ENCODE results near the gene GALNTL6. TPM values are rescaled to one million over a fixed set of nuclear protein-coding genes. Genes with fewer than 3 reads are reported as not detected.

Gene GALNTL6
- total and polyA plus RNA-seq, 2 experiments from 2014 or later = 0.38 to 0.40 TPM

DNA sequence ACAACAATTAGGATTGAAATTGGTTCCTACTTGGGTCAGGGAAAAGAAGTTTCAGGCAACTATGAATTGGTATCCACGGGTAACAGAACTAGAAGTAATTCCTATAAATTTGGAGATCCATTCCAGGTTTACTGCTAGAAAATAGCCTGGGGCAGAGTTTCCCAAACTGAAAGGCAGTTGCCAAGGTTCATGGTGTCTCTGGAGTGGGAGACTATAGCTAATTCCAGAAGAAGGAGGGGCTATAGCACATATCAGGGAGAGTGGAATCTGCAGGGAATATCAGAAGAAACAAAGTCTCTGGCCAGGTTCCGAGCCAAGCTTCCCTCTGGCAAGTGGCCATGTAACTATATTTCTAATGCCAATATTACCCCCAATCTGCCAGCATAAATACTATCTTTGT lies 166.3 kb downstream of the GALNTL6 start (continued):
- no peak for TF ChIP-seq EZH2 (IDR thresholded peaks at IDR 0.05; ENCODE audit: low read depth, unreplicated experiment)

DNA sequence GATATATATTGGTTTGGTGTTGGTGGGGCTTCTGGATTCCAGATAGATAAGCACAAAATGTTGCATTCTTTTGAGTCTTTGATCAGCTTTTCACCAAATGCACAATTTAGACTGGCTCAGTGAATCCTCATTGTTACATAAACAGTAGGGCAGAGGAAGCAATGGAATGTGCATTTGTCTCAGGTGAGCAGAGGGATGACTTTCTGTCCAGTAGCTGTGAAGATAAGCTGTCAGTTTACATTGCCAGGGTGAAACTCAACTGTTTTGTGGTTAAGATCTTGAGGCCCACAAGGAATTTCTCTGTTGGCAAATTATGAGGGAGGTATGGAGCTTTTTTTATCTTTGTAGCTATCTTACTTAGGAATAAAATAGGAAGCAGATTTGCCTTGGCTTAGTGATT lies 168.0 kb downstream of the GALNTL6 start:
- peaks cover 9% of the 10 kb centered on the region for H3K4me1 ChIP-seq (ENCODE audit: insufficient read depth)
- H4K20me1 ChIP-seq (replicated peaks; ENCODE audit: insufficient read depth) = no peaks in the 10 kb centered on the region
- no peak overlapping the region for H3K27ac Mint-ChIP-seq
- H3K27ac ChIP-seq (ENCODE audit: low read depth) = no peak overlapping the region
- H3K36me3 Mint-ChIP-seq (ENCODE audit: low read depth) = no peaks in the 10 kb centered on the region
- no peaks in the 10 kb centered on the region for H3K36me3 ChIP-seq (ENCODE audit: insufficient read depth)
- H3K4me1 Mint-ChIP-seq = peaks cover 14% of the 10 kb centered on the region
- H3K4me3 Mint-ChIP-seq = no peak overlapping the region
- no peaks in the 10 kb centered on the region for H3K27me3 Mint-ChIP-seq (ENCODE audit: insufficient read depth, low read depth, poor library complexity)
- H3F3A ChIP-seq (replicated peaks; ENCODE audit: low read depth) = no peaks in the 10 kb centered on the region; the same call in 1 of the 2 replicates
- no peaks in the 10 kb centered on the region for H3K27me3 ChIP-seq (ENCODE audit: insufficient read depth)
- no peak overlapping the region for H2AFZ ChIP-seq
- TF ChIP-seq CTCF (conservative IDR thresholded peaks at IDR 0.05; ENCODE audit: low read depth in 2 of 2) = no peak
- no peak for TF ChIP-seq NANOG (IDR thresholded peaks at IDR 0.05; ENCODE audit: borderline replicate concordance)
- no peak for TF ChIP-seq JUNB (IDR thresholded peaks at IDR 0.05; ENCODE audit: unreplicated experiment)
- no peak for TF ChIP-seq STAT1 (IDR thresholded peaks at IDR 0.05; ENCODE audit: unreplicated experiment)
- TF ChIP-seq ZNF462 (CRISPR knock-in tag; IDR thresholded peaks at IDR 0.05) = no peak
- no peak for TF ChIP-seq ZNF331 (CRISPR knock-in tag; IDR thresholded peaks at IDR 0.05; ENCODE audit: low read depth)
- no peak for TF ChIP-seq EZH2 (IDR thresholded peaks at IDR 0.05; ENCODE audit: low read depth, unreplicated experiment)
- peaks cover 10% of the 10 kb centered on the region; the same call in 1 of the 2 replicates for H3K9me2 ChIP-seq (ENCODE audit: insufficient read depth)
- no peak for ATAC-seq
- no peaks in the 10 kb centered on the region for H3K9me3 Mint-ChIP-seq
- no peaks in the 10 kb centered on the region for H3K79me2 ChIP-seq (replicated peaks; ENCODE audit: insufficient read depth)
- no peak overlapping the region for H3K4me2 ChIP-seq
- H3K4me3 ChIP-seq = no peak overlapping the region
- no peak for DNase-seq (ENCODE audit: low spot score)
